ENCODE measurements around the gene KLHL13. TPM values are rescaled to one million over a fixed set of nuclear protein-coding genes. Genes with fewer than 3 reads are reported as not detected.

The KLHL13 gene
- total RNA-seq, 2 experiments from 2014 or later: 0.07 to 0.39 TPM

- H3K9me3 Mint-ChIP-seq: no peaks in the 10 kb centered on the region
- H3K27me3 Mint-ChIP-seq: no peaks in the 10 kb centered on the region
- no peaks in the 10 kb centered on the region for H3K4me1 Mint-ChIP-seq (ENCODE audit: low read depth)
- H3K27ac Mint-ChIP-seq: no peak overlapping the region
- H3K36me3 Mint-ChIP-seq: no peaks in the 10 kb centered on the region
- intact Hi-C loops (cut with micrococcal nuclease): no loop called here
- no peak for DNase-seq
- ChIA-PET POLR2A (no interaction called here), CTCF (no interaction called here)
- H3K4me3 Mint-ChIP-seq: no peak overlapping the region
These were observed 118.4 kb downstream of the KLHL13 start for GRCh38 chrX:117998171-117998570.

- Mint-ChIP-seq H3K36me3 (no peaks in the 10 kb centered on the region), H3K27ac (no peak overlapping the region), H3K9me3 (no peaks in the 10 kb centered on the region), H3K4me3 (no peak overlapping the region), H3K27me3 (no peaks in the 10 kb centered on the region), H3K4me1 (ENCODE audit: low read depth) (no peaks in the 10 kb centered on the region)
- ChIA-PET POLR2A (no interaction called here), CTCF (no interaction called here)
- no peak for DNase-seq
- intact Hi-C loops (cut with micrococcal nuclease): no loop called here
These were observed 119.6 kb downstream of the KLHL13 start for GRCh38 chrX:117996918-117997480.

GRCh38 chrX:117996408-117996807 is 120.2 kb downstream of the KLHL13 start:
- CTCF ChIA-PET: no interaction called here
- no peak overlapping the region for H3K27ac Mint-ChIP-seq
- H3K9me3 Mint-ChIP-seq: no peaks in the 10 kb centered on the region
- intact Hi-C loops (cut with micrococcal nuclease): no loop called here
- no peaks in the 10 kb centered on the region for H3K4me1 Mint-ChIP-seq (ENCODE audit: low read depth)
- POLR2A ChIA-PET: no interaction called here
- H3K4me3 Mint-ChIP-seq: no peak overlapping the region
- H3K36me3 Mint-ChIP-seq: no peaks in the 10 kb centered on the region
- no peaks in the 10 kb centered on the region for H3K27me3 Mint-ChIP-seq
- no peak for DNase-seq

- DNase-seq: no peak
- CTCF ChIA-PET: no interaction called here
- intact Hi-C loops (cut with micrococcal nuclease): no loop called here
- POLR2A ChIA-PET: no interaction called here
- Mint-ChIP-seq H3K4me1 (ENCODE audit: low read depth) (no peaks in the 10 kb centered on the region), H3K4me3 (no peak overlapping the region), H3K36me3 (no peaks in the 10 kb centered on the region), H3K27ac (no peak overlapping the region), H3K9me3 (no peaks in the 10 kb centered on the region), H3K27me3 (no peaks in the 10 kb centered on the region)
These were observed 121.2 kb downstream of the KLHL13 start for GRCh38 chrX:117995378-117995777.

GRCh38 chrX:117992192-117992723 is 124.4 kb downstream of the KLHL13 start:
- POLR2A ChIA-PET: no interaction called here
- CTCF ChIA-PET: no interaction called here
- H3K4me3 Mint-ChIP-seq: no peak overlapping the region
- intact Hi-C loops (cut with micrococcal nuclease): no loop called here
- H3K9me3 Mint-ChIP-seq: no peaks in the 10 kb centered on the region
- DNase-seq: no peak
- H3K27me3 Mint-ChIP-seq: no peaks in the 10 kb centered on the region
- H3K27ac Mint-ChIP-seq: no peak overlapping the region
- no peaks in the 10 kb centered on the region for H3K4me1 Mint-ChIP-seq (ENCODE audit: low read depth)
- no peaks in the 10 kb centered on the region for H3K36me3 Mint-ChIP-seq

- DNase-seq: no peak
- no peaks in the 10 kb centered on the region for H3K27me3 Mint-ChIP-seq
- H3K9me3 Mint-ChIP-seq: no peaks in the 10 kb centered on the region
- ChIA-PET POLR2A (no interaction called here), CTCF (no interaction called here)
- no peaks in the 10 kb centered on the region for H3K36me3 Mint-ChIP-seq
- intact Hi-C loops (cut with micrococcal nuclease): no loop called here
- no peak overlapping the region for H3K27ac Mint-ChIP-seq
- no peaks in the 10 kb centered on the region for H3K4me1 Mint-ChIP-seq (ENCODE audit: low read depth)
- no peak overlapping the region for H3K4me3 Mint-ChIP-seq
These were observed 126.2 kb downstream of the KLHL13 start for GRCh38 chrX:117990438-117990837.

- no peak overlapping the region for H3K4me3 Mint-ChIP-seq
- no peaks in the 10 kb centered on the region for H3K27me3 Mint-ChIP-seq
- no peaks in the 10 kb centered on the region for H3K4me1 Mint-ChIP-seq (ENCODE audit: low read depth)
- no peaks in the 10 kb centered on the region for H3K36me3 Mint-ChIP-seq
- H3K27ac Mint-ChIP-seq: no peak overlapping the region
- H3K9me3 Mint-ChIP-seq: no peaks in the 10 kb centered on the region
- intact Hi-C loops (cut with micrococcal nuclease): no loop called here
- CTCF ChIA-PET: no interaction called here
- POLR2A ChIA-PET: no interaction called here
- DNase-seq: no peak
These were observed 127.1 kb downstream of the KLHL13 start for GRCh38 chrX:117989512-117989911.

- no peak for DNase-seq
- Mint-ChIP-seq H3K4me3 (no peak overlapping the region), H3K27me3 (no peaks in the 10 kb centered on the region), H3K4me1 (ENCODE audit: low read depth) (no peaks in the 10 kb centered on the region), H3K36me3 (no peaks in the 10 kb centered on the region), H3K9me3 (no peaks in the 10 kb centered on the region), H3K27ac (no peak overlapping the region)
- CTCF ChIA-PET: no interaction called here
- POLR2A ChIA-PET: no interaction called here
- intact Hi-C loops (cut with micrococcal nuclease): no loop called here
These were observed 129.2 kb downstream of the KLHL13 start for GRCh38 chrX:117987373-117987772.

GRCh38 chrX:117985241-117985640 is 131.4 kb downstream of the KLHL13 start:
- ChIA-PET POLR2A (no interaction called here), CTCF (no interaction called here)
- intact Hi-C loops (cut with micrococcal nuclease): no loop called here

GRCh38 chrX:117982694-117983392 is 133.8 kb downstream of the KLHL13 start:
- Mint-ChIP-seq H3K36me3 (no peaks in the 10 kb centered on the region), H3K4me1 (ENCODE audit: low read depth) (no peaks in the 10 kb centered on the region), H3K4me3 (no peak overlapping the region), H3K27me3 (no peaks in the 10 kb centered on the region), H3K27ac (no peak overlapping the region), H3K9me3 (no peaks in the 10 kb centered on the region)
- intact Hi-C loops (cut with micrococcal nuclease): no loop called here
- no peak for DNase-seq
- ChIA-PET POLR2A (no interaction called here), CTCF (no interaction called here)

More at GRCh38 chrX:117985241-117985640, 131.4 kb downstream of the KLHL13 start:
- Mint-ChIP-seq H3K4me1 (ENCODE audit: low read depth) (no peaks in the 10 kb centered on the region), H3K4me3 (no peak overlapping the region), H3K27me3 (no peaks in the 10 kb centered on the region), H3K9me3 (no peaks in the 10 kb centered on the region), H3K27ac (no peak overlapping the region), H3K36me3 (no peaks in the 10 kb centered on the region)
- DNase-seq: no peak

- Mint-ChIP-seq H3K4me1 (ENCODE audit: low read depth) (no peaks in the 10 kb centered on the region), H3K27me3 (no peaks in the 10 kb centered on the region), H3K4me3 (no peak overlapping the region), H3K36me3 (no peaks in the 10 kb centered on the region), H3K27ac (no peak overlapping the region), H3K9me3 (no peaks in the 10 kb centered on the region)
- CTCF ChIA-PET: no interaction called here
- POLR2A ChIA-PET: no interaction called here
- intact Hi-C loops (cut with micrococcal nuclease): no loop called here
- no peak for DNase-seq
These were observed 138.2 kb downstream of the KLHL13 start for GRCh38 chrX:117978402-117978801.

GRCh38 chrX:117977526-117977925 is 139.1 kb downstream of the KLHL13 start:
- H3K9me3 Mint-ChIP-seq: no peaks in the 10 kb centered on the region
- H3K4me3 Mint-ChIP-seq: no peak overlapping the region
- H3K36me3 Mint-ChIP-seq: no peaks in the 10 kb centered on the region
- POLR2A ChIA-PET: interaction anchor here (0.6 kb wide), 1 partner anchor 48 kb away, joined by 3 read pairs; no protein-coding TSS in a partner anchor
- no peaks in the 10 kb centered on the region for H3K4me1 Mint-ChIP-seq (ENCODE audit: low read depth)
- DNase-seq: no peak
- intact Hi-C loops (cut with micrococcal nuclease): no loop called here
- no peaks in the 10 kb centered on the region for H3K27me3 Mint-ChIP-seq
- CTCF ChIA-PET: no interaction called here
- no peak overlapping the region for H3K27ac Mint-ChIP-seq

- no peaks in the 10 kb centered on the region for H3K36me3 Mint-ChIP-seq
- H3K27me3 Mint-ChIP-seq: no peaks in the 10 kb centered on the region
- H3K9me3 Mint-ChIP-seq: no peaks in the 10 kb centered on the region
- intact Hi-C loops (cut with micrococcal nuclease): no loop called here
- no peak overlapping the region for H3K27ac Mint-ChIP-seq
- ChIA-PET POLR2A (no interaction called here), CTCF (no interaction called here)
- no peak overlapping the region for H3K4me3 Mint-ChIP-seq
- no peaks in the 10 kb centered on the region for H3K4me1 Mint-ChIP-seq (ENCODE audit: low read depth)
- no peak for DNase-seq
These were observed 143.4 kb downstream of the KLHL13 start for GRCh38 chrX:117973110-117973807.
